GM13976 (cell line): Measurements from ENCODE around the gene RAB27B.

Experiments
- DNase-seq: peaks from one replicate; pipeline ENCODE4 v3.0.0; 2012; ENCODE audit warnings: low spot score
- CTCF ChIP-seq: IDR thresholded peaks from 2 replicates; pipeline ENCODE4 v1.5.1; 2012; ENCODE audit warnings: borderline replicate concordance, mild to moderate bottlenecking; ENCODE audit not compliant: insufficient read depth; ENCODE audit errors: extremely low read depth, missing control alignments, control extremely low read depth
- in situ Hi-C: fragments of 300-500 bp; cut with MboI; formaldehyde crosslinking; loops from one replicate; pipeline ENCODE4 v1.12.0; 2022; ENCODE audit warnings: low sequenced_read_pairs, mixed read lengths, inconsistent platforms; ENCODE audit not compliant: unreplicated experiment

Gene RAB27B

GRCh38 chr18:54879691-54880090, 51.4 kb downstream of the RAB27B start:
- DNase-seq = no peak
- in situ Hi-C loops = no loop called here
- TF ChIP-seq CTCF = no peak

DNA sequence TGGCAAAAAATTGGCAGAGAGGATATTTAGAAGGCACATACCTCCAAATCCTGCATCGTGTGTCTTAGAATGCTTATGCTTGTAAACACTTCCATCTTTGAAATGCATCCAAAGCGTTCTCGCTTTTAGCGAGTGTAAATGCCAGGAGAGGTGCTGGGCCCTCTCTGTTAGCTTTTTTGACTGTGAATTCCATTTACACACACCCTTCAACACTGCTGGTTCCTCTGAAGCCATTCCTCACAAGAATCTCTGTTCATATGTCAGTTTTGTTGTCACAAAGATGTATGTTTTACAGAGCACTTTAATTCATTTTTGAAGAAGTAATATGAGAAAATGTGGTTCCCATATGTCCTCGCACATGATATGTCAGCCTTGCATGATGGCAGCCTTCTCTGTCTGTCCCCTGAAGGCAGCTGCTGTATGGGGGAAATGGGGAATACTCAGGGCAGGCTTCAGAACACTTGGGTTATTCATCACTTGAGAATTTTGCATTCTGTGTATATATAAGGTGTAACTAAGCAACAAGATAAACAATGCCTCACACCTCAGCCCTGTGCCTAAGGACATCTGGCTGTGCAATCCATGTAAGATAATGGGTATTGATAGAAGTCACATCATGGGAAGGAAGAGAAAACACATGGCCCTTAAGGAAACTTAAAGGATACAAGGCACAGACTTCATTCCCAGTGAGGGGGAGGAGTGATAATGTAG, 52.3 kb downstream of the RAB27B start:
- TF ChIP-seq CTCF = no peak
- DNase-seq = no peak
- in situ Hi-C loops = no loop called here

- TF ChIP-seq CTCF = no peak
- no peak for DNase-seq
- in situ Hi-C loops = no loop called here
Observed at GRCh38 chr18:54881229-54881768, 53.0 kb downstream of the RAB27B start.

DNA sequence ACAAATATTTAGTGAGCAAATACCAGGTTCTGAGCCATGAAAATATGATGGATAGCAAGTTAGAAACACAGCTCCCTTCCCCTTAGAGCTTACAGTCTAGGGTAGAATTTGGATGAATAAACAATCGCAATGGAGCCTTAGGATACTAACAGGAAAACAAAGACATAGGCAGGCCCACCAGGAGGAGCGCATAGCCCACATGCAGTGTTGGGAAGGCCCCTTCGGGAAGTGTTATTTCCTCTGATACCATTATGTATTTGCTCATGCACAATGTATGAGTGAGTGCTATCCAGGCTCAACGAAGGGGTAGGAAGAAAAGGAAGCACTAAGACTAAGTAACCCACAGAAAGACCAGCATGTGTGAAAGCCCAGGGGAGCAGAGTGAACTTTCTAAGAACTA, 54.0 kb downstream of the RAB27B start:
- TF ChIP-seq CTCF = no peak
- DNase-seq = no peak
- in situ Hi-C loops = no loop called here

DNA sequence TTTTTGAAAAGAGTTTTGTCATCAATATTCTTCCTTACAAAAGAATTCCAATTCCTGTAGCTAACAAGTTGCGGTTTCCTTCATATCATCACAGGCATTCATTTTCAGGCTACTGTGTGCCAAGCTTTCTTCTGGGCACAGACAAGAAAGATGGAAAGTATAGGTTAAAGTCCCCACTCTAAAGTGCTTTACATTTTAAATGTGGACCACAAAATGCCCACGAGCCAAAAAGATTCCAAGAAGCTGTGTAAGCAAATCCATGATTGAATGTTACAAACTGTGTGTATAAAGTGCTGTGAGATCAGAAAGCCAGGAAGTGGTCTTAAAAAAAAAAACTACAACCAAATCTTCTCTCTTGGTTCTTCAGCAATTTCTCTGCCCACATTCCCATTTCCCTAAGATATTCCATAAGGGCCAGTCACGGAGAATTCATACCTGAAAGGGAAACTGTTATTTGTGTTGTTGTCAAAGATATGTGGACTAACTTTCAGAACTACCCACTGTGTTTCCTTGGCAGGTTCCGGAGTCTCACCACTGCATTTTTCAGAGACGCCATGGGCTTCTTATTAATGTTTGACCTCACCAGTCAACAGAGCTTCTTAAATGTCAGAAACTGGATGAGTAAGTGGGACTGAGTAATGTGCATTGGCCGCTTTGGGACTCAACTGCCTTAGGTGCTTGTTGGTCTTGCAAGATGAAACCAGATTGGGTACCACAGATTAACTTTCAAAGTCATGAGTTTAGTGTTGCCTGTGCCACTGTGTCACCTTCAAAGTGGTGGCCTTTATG, 55.7 kb downstream of the RAB27B start:
- in situ Hi-C loops = no loop called here
- DNase-seq = no peak
- no peak for TF ChIP-seq CTCF

GRCh38 chr18:54888378-54888777, 60.1 kb downstream of the RAB27B start:
- no peak for TF ChIP-seq CTCF
- DNase-seq = no peak
- in situ Hi-C loops = no loop called here
